ENCODE data around the gene SPNS3. TPM values are rescaled to one million over a fixed set of nuclear protein-coding genes. Genes with fewer than 3 reads are reported as not detected.

SPNS3 gene
- total RNA-seq, 1 experiment from 2014 or later, result 0.37 TPM

DNA sequence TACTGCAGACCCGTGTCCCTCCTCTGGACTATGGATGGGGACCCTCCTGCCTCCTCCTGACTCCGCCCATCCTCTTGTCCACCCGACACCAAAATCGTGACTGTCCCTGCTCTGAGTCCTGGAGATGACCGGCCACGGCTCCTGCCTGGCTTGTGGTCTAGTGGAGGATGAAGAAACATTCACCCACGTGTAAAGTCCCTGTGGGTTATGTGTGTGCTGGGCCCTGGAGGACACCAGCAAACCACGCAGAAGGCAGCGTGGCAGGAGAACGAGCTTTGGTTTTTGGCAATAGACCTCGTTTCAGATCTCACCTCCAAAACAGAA, 76.8 kb downstream of the SPNS3 start:
- no peaks in the 10 kb centered on the region for H3K36me3 ChIP-seq (ENCODE audit: control insufficient read depth in 1 of 2, insufficient read depth in 2 of 2, low read length in 2 of 2)
- no TSS peak for BruUV-seq (replicated peaks)
- TF ChIP-seq EZH2 (IDR thresholded peaks at IDR 0.05) (no peak), SRF (IDR thresholded peaks at IDR 0.05; ENCODE audit: low read depth) (no peak), CEBPB (IDR thresholded peaks at IDR 0.05; ENCODE audit: low read depth) (no peak), FOSL1 (IDR thresholded peaks at IDR 0.05; ENCODE audit: low read depth) (no peak), EZH2phosphoT487 (IDR thresholded peaks at IDR 0.05; ENCODE audit: borderline replicate concordance) (no peak), RAD21 (IDR thresholded peaks at IDR 0.05; ENCODE audit: low read depth) (no peak), POLR2AphosphoS5 (IDR thresholded peaks at IDR 0.05; ENCODE audit: low read depth, low read length) (no peak), CBX3 (IDR thresholded peaks at IDR 0.05; ENCODE audit: low read depth) (no peak), ELF1 (IDR thresholded peaks at IDR 0.05; ENCODE audit: borderline replicate concordance, low read depth) (no peak), ZFX (IDR thresholded peaks at IDR 0.05) (no peak), YY1 (IDR thresholded peaks at IDR 0.05; ENCODE audit: extremely low read depth, insufficient replicate concordance, low read depth, low read length) (no peak), EGR1 (IDR thresholded peaks at IDR 0.05; ENCODE audit: low read depth) (no peak)
- TF ChIP-seq, protein P1, sequence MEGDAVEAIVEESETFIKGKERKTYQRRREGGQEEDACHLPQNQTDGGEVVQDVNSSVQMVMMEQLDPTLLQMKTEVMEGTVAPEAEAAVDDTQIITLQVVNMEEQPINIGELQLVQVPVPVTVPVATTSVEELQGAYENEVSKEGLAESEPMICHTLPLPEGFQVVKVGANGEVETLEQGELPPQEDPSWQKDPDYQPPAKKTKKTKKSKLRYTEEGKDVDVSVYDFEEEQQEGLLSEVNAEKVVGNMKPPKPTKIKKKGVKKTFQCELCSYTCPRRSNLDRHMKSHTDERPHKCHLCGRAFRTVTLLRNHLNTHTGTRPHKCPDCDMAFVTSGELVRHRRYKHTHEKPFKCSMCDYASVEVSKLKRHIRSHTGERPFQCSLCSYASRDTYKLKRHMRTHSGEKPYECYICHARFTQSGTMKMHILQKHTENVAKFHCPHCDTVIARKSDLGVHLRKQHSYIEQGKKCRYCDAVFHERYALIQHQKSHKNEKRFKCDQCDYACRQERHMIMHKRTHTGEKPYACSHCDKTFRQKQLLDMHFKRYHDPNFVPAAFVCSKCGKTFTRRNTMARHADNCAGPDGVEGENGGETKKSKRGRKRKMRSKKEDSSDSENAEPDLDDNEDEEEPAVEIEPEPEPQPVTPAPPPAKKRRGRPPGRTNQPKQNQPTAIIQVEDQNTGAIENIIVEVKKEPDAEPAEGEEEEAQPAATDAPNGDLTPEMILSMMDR (IDR thresholded peaks at IDR 0.05 in 2 of 3, conservative IDR thresholded peaks at IDR 0.05 in 1 of 3; ENCODE audit: borderline replicate concordance in 1 of 3, insufficient read depth in 1 of 3, low read depth in 2 of 3, low read length in 2 of 3), result no peak
- TF ChIP-seq, protein P2, sequence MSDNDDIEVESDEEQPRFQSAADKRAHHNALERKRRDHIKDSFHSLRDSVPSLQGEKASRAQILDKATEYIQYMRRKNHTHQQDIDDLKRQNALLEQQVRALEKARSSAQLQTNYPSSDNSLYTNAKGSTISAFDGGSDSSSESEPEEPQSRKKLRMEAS (IDR thresholded peaks at IDR 0.05), result no peak
- TF ChIP-seq, protein P3, sequence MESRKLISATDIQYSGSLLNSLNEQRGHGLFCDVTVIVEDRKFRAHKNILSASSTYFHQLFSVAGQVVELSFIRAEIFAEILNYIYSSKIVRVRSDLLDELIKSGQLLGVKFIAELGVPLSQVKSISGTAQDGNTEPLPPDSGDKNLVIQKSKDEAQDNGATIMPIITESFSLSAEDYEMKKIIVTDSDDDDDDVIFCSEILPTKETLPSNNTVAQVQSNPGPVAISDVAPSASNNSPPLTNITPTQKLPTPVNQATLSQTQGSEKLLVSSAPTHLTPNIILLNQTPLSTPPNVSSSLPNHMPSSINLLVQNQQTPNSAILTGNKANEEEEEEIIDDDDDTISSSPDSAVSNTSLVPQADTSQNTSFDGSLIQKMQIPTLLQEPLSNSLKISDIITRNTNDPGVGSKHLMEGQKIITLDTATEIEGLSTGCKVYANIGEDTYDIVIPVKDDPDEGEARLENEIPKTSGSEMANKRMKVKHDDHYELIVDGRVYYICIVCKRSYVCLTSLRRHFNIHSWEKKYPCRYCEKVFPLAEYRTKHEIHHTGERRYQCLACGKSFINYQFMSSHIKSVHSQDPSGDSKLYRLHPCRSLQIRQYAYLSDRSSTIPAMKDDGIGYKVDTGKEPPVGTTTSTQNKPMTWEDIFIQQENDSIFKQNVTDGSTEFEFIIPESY (IDR thresholded peaks at IDR 0.05; ENCODE audit: extremely low read depth, insufficient replicate concordance, low read length), result no peak
- TF ChIP-seq, protein P4, sequence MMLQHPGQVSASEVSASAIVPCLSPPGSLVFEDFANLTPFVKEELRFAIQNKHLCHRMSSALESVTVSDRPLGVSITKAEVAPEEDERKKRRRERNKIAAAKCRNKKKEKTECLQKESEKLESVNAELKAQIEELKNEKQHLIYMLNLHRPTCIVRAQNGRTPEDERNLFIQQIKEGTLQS (IDR thresholded peaks at IDR 0.05), result no peak
- intact Hi-C loops (cut with micrococcal nuclease), result no loop called here
- ChIA-PET RAD21 (ENCODE audit: low non-redundant PET in 1 of 2, low total read pairs in 2 of 2, uncharacterized antibody in 2 of 2, unreplicated experiment in 2 of 2) (no interaction called here), POLR2A (interaction anchor here (0.6 kb wide), 1 partner anchor 69 kb away, joined by 3 read pairs; no protein-coding TSS in a partner anchor), CTCF (no interaction called here)
- no peaks in the 10 kb centered on the region for H4K20me1 ChIP-seq (ENCODE audit: insufficient read depth)
- DNase-seq (ENCODE audit: low read depth, low spot score), result no peak
- no peak overlapping the region for H3K9ac ChIP-seq (ENCODE audit: low read length)
- no peak overlapping the region for H3K4me3 ChIP-seq (replicated peaks in 1 of 2; ENCODE audit: low read depth in 1 of 2, low read length in 2 of 2)
- no peaks in the 10 kb centered on the region for H3K9me3 ChIP-seq (ENCODE audit: control insufficient read depth in 1 of 2, insufficient read depth in 1 of 2, low read depth in 1 of 2, low read length in 2 of 2)
- H3K4me1 ChIP-seq (ENCODE audit: control insufficient read depth in 1 of 2, insufficient read depth in 2 of 2, low read length in 2 of 2), result peaks cover 19 to 28% of the 10 kb centered on the region in 2 experiments
- ATAC-seq, result no peak
- no peaks in the 10 kb centered on the region for H3K79me2 ChIP-seq (ENCODE audit: insufficient read depth, low read length)
- H3K27me3 ChIP-seq (ENCODE audit: insufficient read depth, low read length), result no peaks in the 10 kb centered on the region
- H3K27ac ChIP-seq (ENCODE audit: low read depth, low read length), result no peak overlapping the region
- H3K4me2 ChIP-seq (ENCODE audit: low read length), result no peak overlapping the region
- H2AFZ ChIP-seq (ENCODE audit: low read depth, low read length, poor library complexity, severe bottlenecking), result no peak overlapping the region
- no peaks in the 10 kb centered on the region for H3K9me2 ChIP-seq (ENCODE audit: insufficient read depth)

Data from HCT116 (cell line).